Measurements from ENCODE around the gene FMO4.

FMO4 gene

GRCh38 chr1:171313835-171314320 lies at the start of gene FMO4:
TSS of gene FMO4 (plus strand) at chr1:171314183. CDS start at chr1:171319826, 5,643 bp downstream.
- Mint-ChIP-seq H3K27ac (no peak within 1 kb of the TSS), H3K36me3 (ENCODE audit: low read depth) (peaks cover 3% of the 10 kb centered on the region), H3K9me3 (peaks cover 1% of the 10 kb centered on the region), H3K27me3 (ENCODE audit: low read depth, poor library complexity) (peaks cover 8% of the 10 kb centered on the region), H3K4me1 (peaks cover 22% of the 10 kb centered on the region), H3K4me3 (peak within 1 kb of the TSS; percentile 81)
- TF ChIP-seq CTCF (IDR thresholded peaks at IDR 0.05), result peak; percentile 77
- peak; percentile 74 for DNase-seq

GRCh38 chr1:171265686-171266085 lies 48.3 kb upstream of the FMO4 start:
- H3K36me3 Mint-ChIP-seq (ENCODE audit: low read depth), result no peaks in the 10 kb centered on the region
- H3K9me3 Mint-ChIP-seq, result no peaks in the 10 kb centered on the region
- no peak for TF ChIP-seq CTCF (IDR thresholded peaks at IDR 0.05)
- DNase-seq, result no peak
- no peak overlapping the region for H3K4me3 Mint-ChIP-seq
- peaks cover 7% of the 10 kb centered on the region for H3K4me1 Mint-ChIP-seq
- peaks cover 5% of the 10 kb centered on the region for H3K27me3 Mint-ChIP-seq (ENCODE audit: low read depth, poor library complexity)
- H3K27ac Mint-ChIP-seq, result no peak overlapping the region

GRCh38 chr1:171266930-171267329 lies 47.1 kb upstream of the FMO4 start:
- DNase-seq, result no peak
- no peak overlapping the region for H3K27ac Mint-ChIP-seq
- no peak for TF ChIP-seq CTCF (IDR thresholded peaks at IDR 0.05)
- no peaks in the 10 kb centered on the region for H3K36me3 Mint-ChIP-seq (ENCODE audit: low read depth)
- H3K9me3 Mint-ChIP-seq, result no peaks in the 10 kb centered on the region
- H3K4me1 Mint-ChIP-seq, result no peaks in the 10 kb centered on the region
- no peak overlapping the region for H3K4me3 Mint-ChIP-seq
- no peaks in the 10 kb centered on the region for H3K27me3 Mint-ChIP-seq (ENCODE audit: low read depth, poor library complexity)

- no peak for DNase-seq
- H3K27ac Mint-ChIP-seq, result no peak overlapping the region
- no peaks in the 10 kb centered on the region for H3K36me3 Mint-ChIP-seq (ENCODE audit: low read depth)
- no peaks in the 10 kb centered on the region for H3K27me3 Mint-ChIP-seq (ENCODE audit: low read depth, poor library complexity)
- no peak for TF ChIP-seq CTCF (IDR thresholded peaks at IDR 0.05)
- H3K4me1 Mint-ChIP-seq, result no peaks in the 10 kb centered on the region
- H3K4me3 Mint-ChIP-seq, result no peak overlapping the region
- no peaks in the 10 kb centered on the region for H3K9me3 Mint-ChIP-seq
Observed at GRCh38 chr1:171267391-171267790, 46.6 kb upstream of the FMO4 start.

- Mint-ChIP-seq H3K27me3 (ENCODE audit: low read depth, poor library complexity) (no peaks in the 10 kb centered on the region), H3K27ac (no peak overlapping the region), H3K4me3 (no peak overlapping the region), H3K4me1 (no peaks in the 10 kb centered on the region), H3K36me3 (ENCODE audit: low read depth) (no peaks in the 10 kb centered on the region), H3K9me3 (no peaks in the 10 kb centered on the region)
- DNase-seq, result no peak
- no peak for TF ChIP-seq CTCF (IDR thresholded peaks at IDR 0.05)
Observed at GRCh38 chr1:171270806-171271205, 43.2 kb upstream of the FMO4 start.

- Mint-ChIP-seq H3K36me3 (ENCODE audit: low read depth) (no peaks in the 10 kb centered on the region), H3K9me3 (no peaks in the 10 kb centered on the region), H3K4me3 (no peak overlapping the region), H3K27ac (no peak overlapping the region), H3K27me3 (ENCODE audit: low read depth, poor library complexity) (peaks cover 3% of the 10 kb centered on the region), H3K4me1 (peaks cover 29% of the 10 kb centered on the region)
- DNase-seq, result no peak
- no peak for TF ChIP-seq CTCF (IDR thresholded peaks at IDR 0.05)
Observed at GRCh38 chr1:171277534-171277933, 36.4 kb upstream of the FMO4 start.

Data from nephron progenitor cell (in vitro differentiated cells).